ENCODE measurements around the gene MSI2. TPM values are rescaled to one million over a fixed set of nuclear protein-coding genes. Genes with fewer than 3 reads are reported as not detected.

Gene MSI2
- total and polyA plus RNA-seq, 9 of the 15 experiments (the other 6 are each of a cell fraction or from before 2014, with no cell fraction given), result 4.6 to 61.8 (median 42.4) TPM

DNA sequence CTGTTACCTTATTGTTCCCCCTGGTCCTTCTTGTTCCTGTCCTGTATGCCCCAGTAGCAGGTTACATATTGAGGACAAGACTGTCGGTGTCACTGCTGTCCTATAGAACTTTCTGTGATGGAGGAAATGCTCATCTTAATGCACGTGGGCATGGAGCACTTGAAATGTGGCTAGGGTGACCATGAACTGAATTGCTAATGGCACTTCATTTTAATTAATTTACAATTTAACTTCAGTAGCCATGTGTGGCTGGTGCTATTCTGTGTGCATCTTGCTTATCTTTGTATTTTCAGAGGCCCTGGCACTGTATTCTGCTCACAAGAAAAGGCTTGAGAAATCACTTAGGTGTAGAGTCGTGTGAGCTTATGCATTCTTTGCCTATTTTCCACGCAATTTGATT, 125.2 kb downstream of the MSI2 start:
- FAIRE-seq (no peak), ATAC-seq (no peak), DNase-seq (ENCODE audit: extremely low read depth in 1 of 4, low spot score in 3 of 4) (no peak)
- peaks cover 7% of the 10 kb centered on the region; the same call in 1 of the 2 replicates for H3K9me3 ChIP-seq (replicated peaks; ENCODE audit: control insufficient read depth, insufficient read depth, low read depth, low read length)
- ChIA-PET CTCF (ENCODE audit: low intra/inter-chr PET ratio) (no interaction called here), POLR2A (interaction anchor here (1.0 kb wide), 1 partner anchor 14 kb away, joined by 3 read pairs; no protein-coding TSS in a partner anchor)
- H4K20me1 ChIP-seq (replicated peaks; ENCODE audit: control insufficient read depth, insufficient read depth, low read length), result no peaks in the 10 kb centered on the region; the same call in 1 of the 2 replicates
- H3K9ac ChIP-seq (ENCODE audit: insufficient read depth in 1 of 2, low read depth in 2 of 2, low read length in 2 of 2), result no peak overlapping the region
- no peak overlapping the region for H3K4me3 ChIP-seq
- H3K4me2 ChIP-seq (ENCODE audit: insufficient read depth, low read length), result no peak overlapping the region
- no TSS peak for BruUV-seq (replicated peaks)
- H3K36me3 ChIP-seq (ENCODE audit: control insufficient read depth, insufficient read depth, low read length), result peaks cover 7% of the 10 kb centered on the region; the same call in 2 of the 3 replicates
- intact Hi-C loops (cut with micrococcal nuclease), result no loop called here
- no peaks in the 10 kb centered on the region for H3K27me3 ChIP-seq (ENCODE audit: control insufficient read depth in 2 of 2, insufficient read depth in 2 of 2, low read length in 2 of 2)
- peaks cover 12% of the 10 kb centered on the region for H3K9me1 ChIP-seq (ENCODE audit: control insufficient read depth, insufficient read depth, low read length)
- WGBS (ENCODE audit: insufficient coverage, low coverage, missing lambda C conversion rate), result 92% methylated on average over 4 of the region's 4 CpGs
- peaks cover 20 to 49% of the 10 kb centered on the region in 2 experiments for H3K4me1 ChIP-seq (replicated peaks in 1 of 2; ENCODE audit: control insufficient read depth in 2 of 2, insufficient read depth in 2 of 2, low read length in 2 of 2)
- no peak overlapping the region; the same call in 2 of the 3 replicates for H3K27ac ChIP-seq (ENCODE audit: extremely low read depth, low read depth, low read length)
- in situ Hi-C loops (cut with MboI), result no loop called here
- H3K79me2 ChIP-seq (ENCODE audit: control insufficient read depth, insufficient read depth, low read length), result peaks cover 33% of the 10 kb centered on the region
- H2AFZ ChIP-seq (ENCODE audit: low read depth, low read length), result no peak overlapping the region
- TF ChIP-seq POU5F1 (IDR thresholded peaks at IDR 0.05; ENCODE audit: borderline replicate concordance, low read depth, low read length, partially characterized antibody) (no peak), CAMTA2 (CRISPR knock-in tag; conservative IDR thresholded peaks at IDR 0.05) (no peak), NCOR1 (IDR thresholded peaks at IDR 0.05) (no peak), MCM3 (IDR thresholded peaks at IDR 0.05) (no peak), HMG20A (CRISPR knock-in tag; conservative IDR thresholded peaks at IDR 0.05) (no peak), PKNOX1 (IDR thresholded peaks at IDR 0.05) (no peak), VEZF1 (CRISPR knock-in tag; IDR thresholded peaks at IDR 0.05) (no peak), ZBED1 (IDR thresholded peaks at IDR 0.05) (no peak), ZNF12 (CRISPR knock-in tag; IDR thresholded peaks at IDR 0.05) (no peak), BCOR (IDR thresholded peaks at IDR 0.05) (no peak), RBM14 (IDR thresholded peaks at IDR 0.05; ENCODE audit: borderline replicate concordance, insufficient read depth, low read depth, low read length) (no peak), ZNF134 (CRISPR knock-in tag; conservative IDR thresholded peaks at IDR 0.05) (no peak), ZFP30 (CRISPR knock-in tag; IDR thresholded peaks at IDR 0.05; ENCODE audit: borderline replicate concordance) (no peak), TEAD4 (IDR thresholded peaks at IDR 0.05; ENCODE audit: low read length) (no peak), TEAD4 (CRISPR knock-in tag; IDR thresholded peaks at IDR 0.05; ENCODE audit: borderline replicate concordance) (no peak), SREBF1 (IDR thresholded peaks at IDR 0.05; ENCODE audit: borderline replicate concordance, low read depth, low read length) (no peak), MED1 (CRISPR knock-in tag; IDR thresholded peaks at IDR 0.05; ENCODE audit: borderline replicate concordance) (no peak), POLR2A (conservative IDR thresholded peaks at IDR 0.05) (no peak)
- TF ChIP-seq, protein P1, sequence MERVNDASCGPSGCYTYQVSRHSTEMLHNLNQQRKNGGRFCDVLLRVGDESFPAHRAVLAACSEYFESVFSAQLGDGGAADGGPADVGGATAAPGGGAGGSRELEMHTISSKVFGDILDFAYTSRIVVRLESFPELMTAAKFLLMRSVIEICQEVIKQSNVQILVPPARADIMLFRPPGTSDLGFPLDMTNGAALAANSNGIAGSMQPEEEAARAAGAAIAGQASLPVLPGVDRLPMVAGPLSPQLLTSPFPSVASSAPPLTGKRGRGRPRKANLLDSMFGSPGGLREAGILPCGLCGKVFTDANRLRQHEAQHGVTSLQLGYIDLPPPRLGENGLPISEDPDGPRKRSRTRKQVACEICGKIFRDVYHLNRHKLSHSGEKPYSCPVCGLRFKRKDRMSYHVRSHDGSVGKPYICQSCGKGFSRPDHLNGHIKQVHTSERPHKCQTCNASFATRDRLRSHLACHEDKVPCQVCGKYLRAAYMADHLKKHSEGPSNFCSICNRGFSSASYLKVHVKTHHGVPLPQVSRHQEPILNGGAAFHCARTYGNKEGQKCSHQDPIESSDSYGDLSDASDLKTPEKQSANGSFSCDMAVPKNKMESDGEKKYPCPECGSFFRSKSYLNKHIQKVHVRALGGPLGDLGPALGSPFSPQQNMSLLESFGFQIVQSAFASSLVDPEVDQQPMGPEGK (CRISPR knock-in tag; IDR thresholded peaks at IDR 0.05; ENCODE audit: borderline replicate concordance), result no peak
- TF ChIP-seq, protein P2, sequence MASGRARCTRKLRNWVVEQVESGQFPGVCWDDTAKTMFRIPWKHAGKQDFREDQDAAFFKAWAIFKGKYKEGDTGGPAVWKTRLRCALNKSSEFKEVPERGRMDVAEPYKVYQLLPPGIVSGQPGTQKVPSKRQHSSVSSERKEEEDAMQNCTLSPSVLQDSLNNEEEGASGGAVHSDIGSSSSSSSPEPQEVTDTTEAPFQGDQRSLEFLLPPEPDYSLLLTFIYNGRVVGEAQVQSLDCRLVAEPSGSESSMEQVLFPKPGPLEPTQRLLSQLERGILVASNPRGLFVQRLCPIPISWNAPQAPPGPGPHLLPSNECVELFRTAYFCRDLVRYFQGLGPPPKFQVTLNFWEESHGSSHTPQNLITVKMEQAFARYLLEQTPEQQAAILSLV (tag; IDR thresholded peaks at IDR 0.05), result no peak

Measured in K562 (cell line).